ENCODE data around the gene MIS18BP1. TPM values are rescaled to one million over a fixed set of nuclear protein-coding genes. Genes with fewer than 3 reads are reported as not detected.

MIS18BP1 gene
- total and polyA plus RNA-seq, 2 experiments from 2014 or later: 109 to 216 TPM

DNA sequence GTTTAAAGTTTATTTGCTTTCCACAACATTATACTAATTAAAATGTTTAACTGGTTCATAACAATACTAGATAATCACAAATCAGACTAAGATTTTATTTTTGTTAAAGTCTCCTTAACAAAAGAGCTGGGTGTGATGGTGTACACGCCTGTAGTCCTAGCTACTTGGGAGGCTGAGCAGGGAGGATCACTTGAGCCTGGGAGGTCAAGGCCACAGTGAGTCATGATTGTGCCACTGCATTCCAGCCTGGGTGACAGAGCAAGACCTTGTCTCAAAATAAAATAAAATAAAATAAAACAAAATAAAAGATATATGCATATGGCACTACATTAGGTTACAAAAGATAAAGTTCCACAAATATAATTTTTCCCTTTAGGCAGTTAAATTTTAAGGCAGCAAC is 5.6 kb downstream of the MIS18BP1 start (continued):
- TF ChIP-seq, protein P1, sequence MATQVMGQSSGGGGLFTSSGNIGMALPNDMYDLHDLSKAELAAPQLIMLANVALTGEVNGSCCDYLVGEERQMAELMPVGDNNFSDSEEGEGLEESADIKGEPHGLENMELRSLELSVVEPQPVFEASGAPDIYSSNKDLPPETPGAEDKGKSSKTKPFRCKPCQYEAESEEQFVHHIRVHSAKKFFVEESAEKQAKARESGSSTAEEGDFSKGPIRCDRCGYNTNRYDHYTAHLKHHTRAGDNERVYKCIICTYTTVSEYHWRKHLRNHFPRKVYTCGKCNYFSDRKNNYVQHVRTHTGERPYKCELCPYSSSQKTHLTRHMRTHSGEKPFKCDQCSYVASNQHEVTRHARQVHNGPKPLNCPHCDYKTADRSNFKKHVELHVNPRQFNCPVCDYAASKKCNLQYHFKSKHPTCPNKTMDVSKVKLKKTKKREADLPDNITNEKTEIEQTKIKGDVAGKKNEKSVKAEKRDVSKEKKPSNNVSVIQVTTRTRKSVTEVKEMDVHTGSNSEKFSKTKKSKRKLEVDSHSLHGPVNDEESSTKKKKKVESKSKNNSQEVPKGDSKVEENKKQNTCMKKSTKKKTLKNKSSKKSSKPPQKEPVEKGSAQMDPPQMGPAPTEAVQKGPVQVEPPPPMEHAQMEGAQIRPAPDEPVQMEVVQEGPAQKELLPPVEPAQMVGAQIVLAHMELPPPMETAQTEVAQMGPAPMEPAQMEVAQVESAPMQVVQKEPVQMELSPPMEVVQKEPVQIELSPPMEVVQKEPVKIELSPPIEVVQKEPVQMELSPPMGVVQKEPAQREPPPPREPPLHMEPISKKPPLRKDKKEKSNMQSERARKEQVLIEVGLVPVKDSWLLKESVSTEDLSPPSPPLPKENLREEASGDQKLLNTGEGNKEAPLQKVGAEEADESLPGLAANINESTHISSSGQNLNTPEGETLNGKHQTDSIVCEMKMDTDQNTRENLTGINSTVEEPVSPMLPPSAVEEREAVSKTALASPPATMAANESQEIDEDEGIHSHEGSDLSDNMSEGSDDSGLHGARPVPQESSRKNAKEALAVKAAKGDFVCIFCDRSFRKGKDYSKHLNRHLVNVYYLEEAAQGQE (IDR thresholded peaks at IDR 0.05; ENCODE audit: unreplicated experiment): no peak
- no peak for TF ChIP-seq STAT1 (IDR thresholded peaks at IDR 0.05; ENCODE audit: unreplicated experiment)
- no peak for TF ChIP-seq ZNF114 (CRISPR knock-in tag; IDR thresholded peaks at IDR 0.05)
- TF ChIP-seq, protein P2, sequence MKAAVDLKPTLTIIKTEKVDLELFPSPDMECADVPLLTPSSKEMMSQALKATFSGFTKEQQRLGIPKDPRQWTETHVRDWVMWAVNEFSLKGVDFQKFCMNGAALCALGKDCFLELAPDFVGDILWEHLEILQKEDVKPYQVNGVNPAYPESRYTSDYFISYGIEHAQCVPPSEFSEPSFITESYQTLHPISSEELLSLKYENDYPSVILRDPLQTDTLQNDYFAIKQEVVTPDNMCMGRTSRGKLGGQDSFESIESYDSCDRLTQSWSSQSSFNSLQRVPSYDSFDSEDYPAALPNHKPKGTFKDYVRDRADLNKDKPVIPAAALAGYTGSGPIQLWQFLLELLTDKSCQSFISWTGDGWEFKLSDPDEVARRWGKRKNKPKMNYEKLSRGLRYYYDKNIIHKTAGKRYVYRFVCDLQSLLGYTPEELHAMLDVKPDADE (IDR thresholded peaks at IDR 0.05): no peak

DNA sequence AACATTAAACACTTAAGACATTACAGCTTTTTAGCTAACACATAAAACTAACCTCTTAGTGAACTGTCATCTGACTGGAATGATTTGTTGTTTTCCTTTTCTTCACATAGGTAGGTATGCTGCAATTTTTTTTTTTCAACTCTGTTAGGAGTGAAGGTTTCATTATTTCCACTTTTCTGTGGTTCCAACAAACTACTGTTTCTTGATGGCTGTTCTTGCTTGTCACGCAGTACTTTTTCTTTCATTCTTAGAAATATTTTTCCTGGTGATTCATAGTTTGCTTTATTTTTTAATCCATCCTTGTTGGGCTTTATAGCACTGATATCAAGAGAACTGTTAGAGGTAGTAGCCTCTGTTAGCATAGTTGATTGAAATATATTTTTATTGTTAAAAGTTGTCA is 6.3 kb downstream of the MIS18BP1 start:
- Mint-ChIP-seq H3K4me1 (peaks cover 10% of the 10 kb centered on the region; the same call in 2 of the 3 replicates), H3K27ac (no peak overlapping the region), H3K4me3 (no peak overlapping the region), H3K9me3 (no peaks in the 10 kb centered on the region), H3K36me3 (ENCODE audit: low read depth) (peaks cover 7% of the 10 kb centered on the region; the same call in 2 of the 3 replicates), H3K27me3 (ENCODE audit: insufficient read depth, low read depth, poor library complexity) (no peaks in the 10 kb centered on the region)
- DNase-seq (ENCODE audit: low spot score): no peak
- Histone ChIP-seq H3K4me1 (ENCODE audit: insufficient read depth) (peaks cover 8% of the 10 kb centered on the region), H3K36me3 (ENCODE audit: insufficient read depth) (peaks cover 10% of the 10 kb centered on the region; the same call in 1 of the 2 replicates), H3K79me2 (replicated peaks; ENCODE audit: insufficient read depth) (peaks cover 100% of the 10 kb centered on the region), H3K9me2 (ENCODE audit: insufficient read depth) (no peaks in the 10 kb centered on the region), H3K4me2 (peak overlapping the region; percentile 24; the same call in 1 of the 2 replicates), H3K27me3 (ENCODE audit: insufficient read depth) (no peaks in the 10 kb centered on the region), H3F3A (replicated peaks; ENCODE audit: low read depth) (no peaks in the 10 kb centered on the region), H4K20me1 (replicated peaks; ENCODE audit: insufficient read depth) (peaks cover 58% of the 10 kb centered on the region), H3K27ac (ENCODE audit: low read depth) (no peak overlapping the region), H2AFZ (no peak overlapping the region), H3K4me3 (no peak overlapping the region)
- ATAC-seq: no peak
- no peak for TF ChIP-seq ZNF114 (CRISPR knock-in tag; IDR thresholded peaks at IDR 0.05)
- TF ChIP-seq EZH2phosphoT487 (IDR thresholded peaks at IDR 0.05; ENCODE audit: unreplicated experiment): no peak
- TF ChIP-seq POLR2AphosphoS5 (IDR thresholded peaks at IDR 0.05; ENCODE audit: low read depth): no peak
- TF ChIP-seq, protein P3, sequence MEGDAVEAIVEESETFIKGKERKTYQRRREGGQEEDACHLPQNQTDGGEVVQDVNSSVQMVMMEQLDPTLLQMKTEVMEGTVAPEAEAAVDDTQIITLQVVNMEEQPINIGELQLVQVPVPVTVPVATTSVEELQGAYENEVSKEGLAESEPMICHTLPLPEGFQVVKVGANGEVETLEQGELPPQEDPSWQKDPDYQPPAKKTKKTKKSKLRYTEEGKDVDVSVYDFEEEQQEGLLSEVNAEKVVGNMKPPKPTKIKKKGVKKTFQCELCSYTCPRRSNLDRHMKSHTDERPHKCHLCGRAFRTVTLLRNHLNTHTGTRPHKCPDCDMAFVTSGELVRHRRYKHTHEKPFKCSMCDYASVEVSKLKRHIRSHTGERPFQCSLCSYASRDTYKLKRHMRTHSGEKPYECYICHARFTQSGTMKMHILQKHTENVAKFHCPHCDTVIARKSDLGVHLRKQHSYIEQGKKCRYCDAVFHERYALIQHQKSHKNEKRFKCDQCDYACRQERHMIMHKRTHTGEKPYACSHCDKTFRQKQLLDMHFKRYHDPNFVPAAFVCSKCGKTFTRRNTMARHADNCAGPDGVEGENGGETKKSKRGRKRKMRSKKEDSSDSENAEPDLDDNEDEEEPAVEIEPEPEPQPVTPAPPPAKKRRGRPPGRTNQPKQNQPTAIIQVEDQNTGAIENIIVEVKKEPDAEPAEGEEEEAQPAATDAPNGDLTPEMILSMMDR (conservative IDR thresholded peaks at IDR 0.05; ENCODE audit: low read depth in 2 of 2): no peak
- TF ChIP-seq, protein P1 (IDR thresholded peaks at IDR 0.05; ENCODE audit: unreplicated experiment): no peak
- no peak for TF ChIP-seq EZH2 (IDR thresholded peaks at IDR 0.05; ENCODE audit: low read depth, unreplicated experiment)
- no peak for TF ChIP-seq CREB1 (CRISPR knock-in tag; IDR thresholded peaks at IDR 0.05; ENCODE audit: low read depth)
- TF ChIP-seq ZNF331 (CRISPR knock-in tag; IDR thresholded peaks at IDR 0.05; ENCODE audit: low read depth): no peak
- TF ChIP-seq STAT1 (IDR thresholded peaks at IDR 0.05; ENCODE audit: unreplicated experiment): no peak

All from GM23338 (cell line).